GM12878 (cell line): ENCODE results near the gene FN1. TPM values are rescaled to one million over a fixed set of nuclear protein-coding genes. Genes with fewer than 3 reads are reported as not detected.

Experiments used
- ATAC-seq: fragments of 200-7000 bp; cut with Tn5 transposase; 3 replicates; pipeline ENCODE4 v1.9.1; 2020; ENCODE audit warnings: mild to moderate bottlenecking, moderate library complexity
- BruUV-seq: library from RNA; stranded (reverse); fragments of 400-500 nt; replicated peaks from 2 replicates; lab custom pipeline; 2021; lab: Mats Ljungman, UMichigan
- CTCF ChIA-PET: fragments of 300-600 bp; sonication (Branson Sonifier 250); formaldehyde crosslinking; extraction: SDS; loops from one replicate; lab custom pipeline; 2021; ENCODE audit warnings: inconsistent platforms; lab: Yijun Ruan, JAX
- POLR2A ChIA-PET: fragments of 350-600 bp; formaldehyde crosslinking; extraction: SDS; loops from one replicate; lab custom pipeline; 2021; ENCODE audit warnings: inconsistent platforms; lab: Charles Lee
- RAD21 ChIA-PET: fragments of 300-600 bp; sonication (Branson Sonifier 250); formaldehyde crosslinking; loops from one replicate; lab custom pipeline; 2023; ENCODE audit warnings: antibody characterized with exemption; ENCODE audit not compliant: unreplicated experiment; lab: Charles Lee
- SMC1A ChIA-PET: fragments of 300-600 bp; sonication (Branson Sonifier 250); formaldehyde crosslinking; loops from one replicate; lab custom pipeline; 2023; ENCODE audit not compliant: unreplicated experiment, uncharacterized antibody; lab: Charles Lee
- DNase-seq: peaks from one replicate; pipeline ENCODE4 v3.0.0-alpha.2; 2011; ENCODE audit warnings: low read depth, low spot score
- FAIRE-seq: peaks from 3 replicates; lab custom pipeline; 2011; peaks lifted over from hg19 to GRCh38; lab: Jason Lieb, UNC
- H2AFZ ChIP-seq: 2 replicates; pipeline ENCODE4 v1.6.0; 2011; ENCODE audit warnings: low read depth, low read length, control low read depth; ENCODE audit not compliant: control insufficient read depth
- H3K27ac ChIP-seq: 2 replicates; pipeline ENCODE4 v1.5.1; 2011; ENCODE audit warnings: control low read depth; ENCODE audit not compliant: control insufficient read depth, insufficient read depth
- H3K27me3 ChIP-seq, 2 experiments: replicated peaks in 1 of 2; 2 replicates each; pipeline versions ENCODE4 v1.6.0 to v1.6.1; 2011; ENCODE audit warnings: low read length in 1 of 2; ENCODE audit not compliant: control insufficient read depth in 2 of 2, insufficient read depth in 2 of 2
- H3K36me3 ChIP-seq, 2 experiments: 2 replicates each; pipeline ENCODE4 v1.5.1; 2011; ENCODE audit warnings: low read length in 1 of 2; ENCODE audit not compliant: control insufficient read depth in 2 of 2, insufficient read depth in 2 of 2
- H3K4me1 ChIP-seq: 2 replicates; pipeline ENCODE4 v1.6.1; 2011; ENCODE audit warnings: mild to moderate bottlenecking, low read length, moderate library complexity, mixed read lengths; ENCODE audit not compliant: control insufficient read depth, insufficient read depth
- H3K4me2 ChIP-seq: 2 replicates; pipeline ENCODE4 v1.6.0; 2011; ENCODE audit warnings: control low read depth; ENCODE audit not compliant: control insufficient read depth, insufficient read depth
- H3K4me3 ChIP-seq: fragments of 200-600 bp; sonication (generic); 2 replicates; pipeline ENCODE4 v1.5.1; 2016
- H3K79me2 ChIP-seq: 2 replicates; pipeline ENCODE4 v1.6.0; 2011; ENCODE audit warnings: low read length; ENCODE audit not compliant: control insufficient read depth, insufficient read depth
- H3K9ac ChIP-seq: 2 replicates; pipeline ENCODE4 v1.8.0; 2011; ENCODE audit warnings: low read length, control low read depth, mixed read lengths; ENCODE audit not compliant: control insufficient read depth, insufficient read depth
- H3K9me3 ChIP-seq: replicated peaks from 3 replicates; pipeline ENCODE4 v1.5.1; 2011; ENCODE audit warnings: mild to moderate bottlenecking, low read length; ENCODE audit not compliant: control insufficient read depth, insufficient read depth
- H4K20me1 ChIP-seq: 2 replicates; pipeline ENCODE4 v1.6.0; 2011; ENCODE audit not compliant: control insufficient read depth, insufficient read depth
- BHLHE40 ChIP-seq, 2 experiments: fragments of 450-650 bp in 1 of 2; IDR thresholded peaks; 2 replicates each; pipeline ENCODE4 v1.6.1; 2011 to 2017; ENCODE audit warnings: low read depth in 2 of 2, borderline replicate concordance in 1 of 2, improper control_type of control experiment in 1 of 2, low read length in 1 of 2, mild to moderate bottlenecking in 1 of 2
- DPF2 ChIP-seq: fragments of 450-650 bp; IDR thresholded peaks from 2 replicates; pipeline ENCODE4 v1.6.1; 2017; ENCODE audit warnings: mild to moderate bottlenecking
- SUZ12 ChIP-seq: fragments of 200-600 bp; sonication (generic); IDR thresholded peaks from one replicate; pipeline ENCODE4 v1.6.1; 2018; ENCODE audit warnings: antibody characterized with exemption, mild to moderate bottlenecking; ENCODE audit not compliant: unreplicated experiment
- WGBS: methylation state at CpG from one replicate; pipeline ENCODE4 v1.1.6; 2016; ENCODE audit warnings: low lambda C conversion rate; ENCODE audit not compliant: insufficient replicate concordance, insufficient coverage; ENCODE audit errors: missing lambda C conversion rate; 5-methylcytosine and 5-hydroxymethylcytosine counted together
- in situ Hi-C: fragments of 300-500 bp; cut with MboI; formaldehyde crosslinking; loops from 9 replicates; pipeline ENCODE4 v1.14.3; 2018; ENCODE audit warnings: mixed read lengths
- intact Hi-C: fragments of 100-400 bp; cut with micrococcal nuclease; formaldehyde crosslinking; loops from one replicate; pipeline ENCODE4 v1.14.2; 2022; ENCODE audit not compliant: unreplicated experiment
- polyA plus RNA-seq, 11 experiments: library from polyadenylated mRNA; depleted of rRNA in 4 of 11; unstranded in 6 of 11; stranded (reverse) in 5 of 11; fragments of >200 nt; fragmentation: Nextera tagmentation in 4 of 11; fragmentation: Illumina TruSeq in 1 of 11; extraction: Ambion mirVana in 4 of 11; extraction: Trizol in 1 of 11; gene quantifications; 1 replicate in 1 of 11; 2 replicates in 10 of 11; pipeline versions ENCODE4 v1.2.1 to v1.2.3, GENCODE V29; 2011 to 2016; ENCODE audit warnings: inconsistent platforms in 2 of 11, missing spikeins in 2 of 11, low read depth in 1 of 11
- total RNA-seq, 4 experiments: library from RNA; depleted of rRNA in 3 of 4; stranded (reverse); fragments of >200 nt in 3 of 4; fragmentation: Illumina TruSeq in 1 of 4; extraction: Trizol in 1 of 4; gene quantifications; 2 replicates each; pipeline versions ENCODE4 v1.2.1 to v1.2.3, GENCODE V29; 2013 to 2021
- TF ChIP-seq, protein P1 (sequence below): IDR thresholded peaks from 2 replicates; pipeline ENCODE4 v1.6.1; 2011; ENCODE audit warnings: mild to moderate bottlenecking, low read depth, low read length, moderate library complexity; ENCODE audit not compliant: insufficient replicate concordance
- TF ChIP-seq, protein P2 (sequence below): fragments of 150-350 bp; IDR thresholded peaks from 2 replicates; pipeline ENCODE4 v1.6.1; 2016; ENCODE audit warnings: low read depth, low read length
- TF ChIP-seq, protein P3 (sequence below): fragments of 450-650 bp; IDR thresholded peaks from 2 replicates; pipeline ENCODE4 v1.6.1; 2016; ENCODE audit warnings: mild to moderate bottlenecking

FN1 gene
- total and polyA plus RNA-seq, 10 of the 15 experiments (the other 5 are each of a cell fraction or from before 2014, with no cell fraction given): 0.60 to 9.4 (median 1.5) TPM

DNA sequence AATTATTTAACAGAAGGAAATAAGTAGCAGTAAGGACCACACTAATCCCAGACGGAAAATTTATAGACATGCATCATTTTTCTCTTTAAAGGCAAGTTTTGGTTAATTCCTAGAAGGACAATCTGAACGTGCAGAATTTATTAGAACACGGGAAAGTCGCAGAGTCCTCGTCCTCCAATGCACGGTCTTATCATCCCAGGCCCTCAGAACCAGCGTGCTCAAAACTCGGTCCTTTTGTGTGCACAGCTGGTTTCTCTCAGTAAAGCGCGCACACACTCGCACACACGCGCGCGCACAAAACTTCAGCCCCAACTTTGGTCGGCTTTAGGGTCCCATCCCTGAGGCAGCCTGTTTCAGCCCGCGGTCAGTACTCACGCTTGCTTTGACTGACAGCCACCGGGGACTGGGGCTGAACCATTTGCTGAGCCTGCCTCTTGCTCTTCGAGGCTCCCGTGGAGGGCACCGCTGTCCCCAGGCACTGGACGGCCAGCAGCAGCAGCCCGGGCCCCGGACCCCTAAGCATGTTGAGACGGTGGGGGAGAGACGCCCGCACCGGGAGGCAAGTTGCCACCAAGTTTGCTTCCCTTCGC is 493 bp downstream of the FN1 start:
- ChIA-PET SMC1A (no interaction called here), CTCF (no interaction called here), RAD21 (no interaction called here)
- Histone ChIP-seq H3K9me3 (no peaks in the 10 kb centered on the region), H3K4me2 (peak overlapping the region; percentile 89), H4K20me1 (no peaks in the 10 kb centered on the region), H3K79me2 (no peaks in the 10 kb centered on the region), H3K27ac (no peak overlapping the region), H3K4me1 (no peaks in the 10 kb centered on the region), H3K9ac (no peak overlapping the region), H3K36me3 (no peaks in the 10 kb centered on the region), H2AFZ (no peak overlapping the region; the same call in none of the 2 replicates)
- DNase-seq (no peak), FAIRE-seq (no peak)
- intact Hi-C loops (loop anchor here (5.0 kb wide), 1 partner anchor 482 kb away; no protein-coding TSS in a partner anchor), in situ Hi-C loops (no loop called here)
- WGBS: 27% methylated on average over 31 of the region's 31 CpGs
- no TSS peak for BruUV-seq
- TF ChIP-seq BHLHE40 (IDR thresholded peaks at IDR 0.05; ENCODE audit: borderline replicate concordance in 1 of 2, low read depth in 2 of 2, low read length in 1 of 2): 0 out of 4 replicates have a peak, but pooled peaks of 1 of the 2 experiments have one; percentile 9
- TF ChIP-seq, protein P1, sequence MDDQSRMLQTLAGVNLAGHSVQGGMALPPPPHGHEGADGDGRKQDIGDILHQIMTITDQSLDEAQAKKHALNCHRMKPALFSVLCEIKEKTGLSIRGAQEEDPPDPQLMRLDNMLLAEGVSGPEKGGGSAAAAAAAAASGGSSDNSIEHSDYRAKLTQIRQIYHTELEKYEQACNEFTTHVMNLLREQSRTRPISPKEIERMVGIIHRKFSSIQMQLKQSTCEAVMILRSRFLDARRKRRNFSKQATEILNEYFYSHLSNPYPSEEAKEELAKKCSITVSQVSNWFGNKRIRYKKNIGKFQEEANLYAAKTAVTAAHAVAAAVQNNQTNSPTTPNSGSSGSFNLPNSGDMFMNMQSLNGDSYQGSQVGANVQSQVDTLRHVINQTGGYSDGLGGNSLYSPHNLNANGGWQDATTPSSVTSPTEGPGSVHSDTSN: peak; percentile 88
- TF ChIP-seq SUZ12: peak; percentile 86
- TF ChIP-seq, protein P2, sequence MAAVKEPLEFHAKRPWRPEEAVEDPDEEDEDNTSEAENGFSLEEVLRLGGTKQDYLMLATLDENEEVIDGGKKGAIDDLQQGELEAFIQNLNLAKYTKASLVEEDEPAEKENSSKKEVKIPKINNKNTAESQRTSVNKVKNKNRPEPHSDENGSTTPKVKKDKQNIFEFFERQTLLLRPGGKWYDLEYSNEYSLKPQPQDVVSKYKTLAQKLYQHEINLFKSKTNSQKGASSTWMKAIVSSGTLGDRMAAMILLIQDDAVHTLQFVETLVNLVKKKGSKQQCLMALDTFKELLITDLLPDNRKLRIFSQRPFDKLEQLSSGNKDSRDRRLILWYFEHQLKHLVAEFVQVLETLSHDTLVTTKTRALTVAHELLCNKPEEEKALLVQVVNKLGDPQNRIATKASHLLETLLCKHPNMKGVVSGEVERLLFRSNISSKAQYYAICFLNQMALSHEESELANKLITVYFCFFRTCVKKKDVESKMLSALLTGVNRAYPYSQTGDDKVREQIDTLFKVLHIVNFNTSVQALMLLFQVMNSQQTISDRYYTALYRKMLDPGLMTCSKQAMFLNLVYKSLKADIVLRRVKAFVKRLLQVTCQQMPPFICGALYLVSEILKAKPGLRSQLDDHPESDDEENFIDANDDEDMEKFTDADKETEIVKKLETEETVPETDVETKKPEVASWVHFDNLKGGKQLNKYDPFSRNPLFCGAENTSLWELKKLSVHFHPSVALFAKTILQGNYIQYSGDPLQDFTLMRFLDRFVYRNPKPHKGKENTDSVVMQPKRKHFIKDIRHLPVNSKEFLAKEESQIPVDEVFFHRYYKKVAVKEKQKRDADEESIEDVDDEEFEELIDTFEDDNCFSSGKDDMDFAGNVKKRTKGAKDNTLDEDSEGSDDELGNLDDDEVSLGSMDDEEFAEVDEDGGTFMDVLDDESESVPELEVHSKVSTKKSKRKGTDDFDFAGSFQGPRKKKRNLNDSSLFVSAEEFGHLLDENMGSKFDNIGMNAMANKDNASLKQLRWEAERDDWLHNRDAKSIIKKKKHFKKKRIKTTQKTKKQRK: no peak
- TF ChIP-seq DPF2: 0 out of 2 replicates have a peak, but pooled peaks have one; percentile 10
- TF ChIP-seq, protein P3, sequence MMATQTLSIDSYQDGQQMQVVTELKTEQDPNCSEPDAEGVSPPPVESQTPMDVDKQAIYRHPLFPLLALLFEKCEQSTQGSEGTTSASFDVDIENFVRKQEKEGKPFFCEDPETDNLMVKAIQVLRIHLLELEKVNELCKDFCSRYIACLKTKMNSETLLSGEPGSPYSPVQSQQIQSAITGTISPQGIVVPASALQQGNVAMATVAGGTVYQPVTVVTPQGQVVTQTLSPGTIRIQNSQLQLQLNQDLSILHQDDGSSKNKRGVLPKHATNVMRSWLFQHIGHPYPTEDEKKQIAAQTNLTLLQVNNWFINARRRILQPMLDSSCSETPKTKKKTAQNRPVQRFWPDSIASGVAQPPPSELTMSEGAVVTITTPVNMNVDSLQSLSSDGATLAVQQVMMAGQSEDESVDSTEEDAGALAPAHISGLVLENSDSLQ: peak; percentile 92
- TF ChIP-seq, all 136 proteins: peak for 5
- ATAC-seq: peak; percentile 68
- POLR2A ChIA-PET: no interaction called here
- H3K4me3 ChIP-seq: peak overlapping the region; percentile 68; the same call in 1 of the 2 replicates
- peaks cover 0 to 14% of the 10 kb centered on the region in 2 experiments; a peak in 2 of 4 replicates for H3K27me3 ChIP-seq
